H9 (cell line): ENCODE results near the gene RAB3A. TPM values are rescaled to one million over a fixed set of nuclear protein-coding genes. Genes with fewer than 3 reads are reported as not detected.

Experiments used
- DNase-seq: peaks from one replicate; pipeline ENCODE4 v3.0.0-alpha.2; 2017
- H2AFZ ChIP-seq: one replicate; pipeline ENCODE4 v1.6.1; 2013; ENCODE audit warnings: mild to moderate bottlenecking, low read length, control low read depth, moderate library complexity
- H2AK5ac ChIP-seq: 2 replicates; pipeline ENCODE4 v1.6.1; 2013; ENCODE audit warnings: low read length, control low read depth, mixed read lengths; ENCODE audit not compliant: insufficient read length
- H2BK120ac ChIP-seq: one replicate; pipeline ENCODE4 v1.6.1; 2013; ENCODE audit warnings: low read depth, mild to moderate bottlenecking, low read length, control low read depth, inconsistent platforms; ENCODE audit not compliant: poor library complexity, severe bottlenecking
- H2BK12ac ChIP-seq: 2 replicates; pipeline ENCODE4 v1.6.1; 2013; ENCODE audit warnings: low read length, control low read depth, mixed read lengths, low read depth; ENCODE audit not compliant: insufficient read length
- H2BK15ac ChIP-seq: 2 replicates; pipeline ENCODE4 v1.6.1; 2013; ENCODE audit warnings: low read depth, low read length, control low read depth
- H2BK20ac ChIP-seq: one replicate; pipeline ENCODE4 v1.6.1; 2013; ENCODE audit warnings: low read depth, mild to moderate bottlenecking, low read length, control low read depth, inconsistent platforms; ENCODE audit not compliant: poor library complexity, severe bottlenecking
- H2BK5ac ChIP-seq: 2 replicates; pipeline ENCODE4 v1.6.1; 2013; ENCODE audit warnings: low read length, control low read depth, mixed read lengths; ENCODE audit not compliant: insufficient read length
- H3K14ac ChIP-seq: 2 replicates; pipeline ENCODE4 v1.6.1; 2013; ENCODE audit warnings: low read length, control low read depth; ENCODE audit not compliant: insufficient read depth
- H3K18ac ChIP-seq: 2 replicates; pipeline ENCODE4 v1.6.1; 2013; ENCODE audit warnings: low read depth, mild to moderate bottlenecking, mixed read lengths, low read length, control low read depth; ENCODE audit not compliant: insufficient read length
- H3K23ac ChIP-seq: 2 replicates; pipeline ENCODE4 v1.6.1; 2013; ENCODE audit warnings: low read length, control low read depth, mixed read lengths, low read depth; ENCODE audit not compliant: insufficient read length
- H3K23me2 ChIP-seq: 2 replicates; pipeline ENCODE4 v1.6.1; 2013; ENCODE audit warnings: low read depth, mild to moderate bottlenecking, mixed read lengths, low read length, control low read depth; ENCODE audit not compliant: insufficient read length, poor library complexity, severe bottlenecking
- H3K27ac ChIP-seq: 2 replicates; pipeline ENCODE4 v1.5.1; 2013; ENCODE audit warnings: low read length, control low read depth, mixed read lengths, low read depth; ENCODE audit not compliant: insufficient read length
- H3K27me3 ChIP-seq: 2 replicates; pipeline ENCODE4 v1.6.1; 2013; ENCODE audit warnings: low read length, control low read depth, inconsistent platforms; ENCODE audit not compliant: insufficient read depth
- H3K4ac ChIP-seq: 2 replicates; pipeline ENCODE4 v1.6.1; 2013; ENCODE audit warnings: low read depth, mild to moderate bottlenecking, control low read depth, inconsistent platforms, low read length, moderate library complexity
- H3K4me1 ChIP-seq: 2 replicates; pipeline ENCODE4 v1.6.1; 2013; ENCODE audit warnings: low read length, control low read depth, inconsistent platforms; ENCODE audit not compliant: insufficient read depth
- H3K4me2 ChIP-seq: 2 replicates; pipeline ENCODE4 v1.6.1; 2013; ENCODE audit warnings: low read length, control low read depth, mixed read lengths; ENCODE audit not compliant: insufficient read length, insufficient read depth
- H3K56ac ChIP-seq: 2 replicates; pipeline ENCODE4 v1.6.1; 2013; ENCODE audit warnings: low read depth, mild to moderate bottlenecking, mixed read lengths, low read length, control low read depth; ENCODE audit not compliant: insufficient read length
- H3K79me1 ChIP-seq: 2 replicates; pipeline ENCODE4 v1.6.1; 2013; ENCODE audit warnings: low read depth, mild to moderate bottlenecking, moderate library complexity, low read length, control low read depth, inconsistent platforms; ENCODE audit not compliant: insufficient read depth, poor library complexity, severe bottlenecking
- H3K79me2 ChIP-seq: 2 replicates; pipeline ENCODE4 v1.6.1; 2013; ENCODE audit warnings: low read length, control low read depth, inconsistent platforms; ENCODE audit not compliant: insufficient read depth
- H3K9ac ChIP-seq: 2 replicates; pipeline ENCODE4 v1.6.1; 2013; ENCODE audit warnings: low read length, control low read depth, mixed read lengths; ENCODE audit not compliant: insufficient read length; ENCODE audit errors: extremely low read depth
- H3K9me3 ChIP-seq: one replicate; pipeline ENCODE4 v1.6.1; 2013; ENCODE audit warnings: low read depth, low read length, inconsistent platforms; ENCODE audit not compliant: control insufficient read depth
- H3T11ph ChIP-seq: one replicate; pipeline ENCODE4 v1.6.1; 2013; ENCODE audit warnings: mild to moderate bottlenecking, low read length, control low read depth, inconsistent platforms
- H4K20me1 ChIP-seq: one replicate; pipeline ENCODE4 v1.6.1; 2013; ENCODE audit not compliant: control insufficient read depth, insufficient read length, insufficient read depth
- H4K5ac ChIP-seq: 2 replicates; pipeline ENCODE4 v1.6.1; 2013; ENCODE audit warnings: low read depth, mild to moderate bottlenecking, mixed read lengths, low read length, control low read depth; ENCODE audit not compliant: insufficient read length
- H4K8ac ChIP-seq: replicated peaks from 2 replicates; pipeline ENCODE4 v1.6.1; 2013; ENCODE audit warnings: low read length, control low read depth, mixed read lengths, low read depth; ENCODE audit not compliant: insufficient read length
- H4K91ac ChIP-seq: 2 replicates; pipeline ENCODE4 v1.6.1; 2013; ENCODE audit warnings: low read depth, mild to moderate bottlenecking, moderate library complexity, mixed read lengths, low read length, control low read depth; ENCODE audit not compliant: insufficient read length
- H3K27ac Mint-ChIP-seq, 3 experiments: 2 replicates in 2 of 3; 3 replicates in 1 of 3; pipeline ENCODE4 v1.8.0; 2020 to 2021; ENCODE audit warnings: mixed read lengths in 3 of 3, mild to moderate bottlenecking in 1 of 3, moderate library complexity in 1 of 3
- H3K27me3 Mint-ChIP-seq: 2 replicates; pipeline ENCODE4 v1.8.0; 2021; ENCODE audit warnings: low read depth, mild to moderate bottlenecking, moderate library complexity, mixed read lengths
- H3K36me3 Mint-ChIP-seq, 3 experiments: 2 replicates in 2 of 3; 3 replicates in 1 of 3; pipeline ENCODE4 v1.8.0; 2020 to 2021; ENCODE audit warnings: low read depth in 3 of 3, mixed read lengths in 3 of 3; ENCODE audit not compliant: insufficient read depth in 1 of 3
- H3K4me1 Mint-ChIP-seq, 2 experiments: 2 replicates each; pipeline ENCODE4 v1.8.0; 2020; ENCODE audit warnings: mixed read lengths in 2 of 2
- H3K4me3 Mint-ChIP-seq, 2 experiments: 2 replicates in 1 of 2; 3 replicates in 1 of 2; pipeline ENCODE4 v1.8.0; 2020 to 2021; ENCODE audit warnings: mild to moderate bottlenecking in 2 of 2, mixed read lengths in 2 of 2, moderate library complexity in 1 of 2
- H3K9me3 Mint-ChIP-seq, 2 experiments: 2 replicates in 1 of 2; 3 replicates in 1 of 2; pipeline ENCODE4 v1.8.0; 2020; ENCODE audit warnings: mild to moderate bottlenecking in 2 of 2, mixed read lengths in 2 of 2, moderate library complexity in 1 of 2
- WGBS: extraction: QIAGEN DNeasy Blood & Tissue Kit; methylation state at CpG from one replicate; pipeline ENCODE4 v1.1.7; 2013; ENCODE audit warnings: missing lambda C conversion rate, low lambda C conversion rate, mixed read lengths; ENCODE audit not compliant: insufficient read length; ENCODE audit errors: extremely low coverage; 5-methylcytosine and 5-hydroxymethylcytosine counted together
- total RNA-seq: library from RNA; stranded (reverse); gene quantifications from 2 replicates; pipeline ENCODE4 v1.2.1, GENCODE V29; 2021
- TF ChIP-seq, protein P1 (sequence below): fragments of 200-600 bp; sonication (generic); conservative IDR thresholded peaks from 3 replicates; pipeline ENCODE4 v1.8.0; 2021; ENCODE audit warnings: antibody characterized with exemption, mild to moderate bottlenecking

Gene RAB3A
- total RNA-seq, 1 experiment from 2014 or later: 6.8 TPM

DNA sequence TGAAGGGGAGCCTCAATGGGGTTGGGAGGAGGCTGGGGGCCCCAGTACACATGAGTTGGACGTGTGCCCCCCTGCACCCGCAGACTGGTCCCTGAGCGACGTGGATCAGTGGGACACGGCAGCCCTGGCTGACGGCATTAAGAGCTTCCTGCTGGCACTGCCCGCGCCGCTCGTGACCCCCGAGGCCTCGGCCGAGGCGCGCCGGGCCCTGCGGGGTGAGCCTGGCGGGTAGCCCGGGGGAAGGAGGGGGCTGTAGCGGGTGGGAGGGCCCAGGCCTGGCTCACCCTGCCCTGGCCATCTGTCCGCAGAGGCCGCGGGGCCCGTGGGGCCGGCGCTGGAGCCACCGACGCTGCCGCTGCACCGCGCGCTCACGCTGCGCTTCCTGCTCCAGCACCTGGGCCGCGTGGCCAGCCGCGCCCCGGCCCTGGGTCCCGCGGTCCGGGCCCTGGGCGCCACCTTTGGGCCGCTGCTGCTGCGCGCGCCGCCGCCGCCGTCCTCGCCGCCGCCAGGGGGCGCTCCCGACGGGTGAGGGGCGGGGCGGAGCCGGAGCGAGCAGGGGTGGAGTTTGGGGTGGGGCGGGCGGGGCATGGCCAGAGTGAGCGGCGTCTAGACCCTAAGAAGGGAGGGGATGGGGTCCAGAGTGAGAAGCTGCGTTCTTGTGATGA, 42.7 kb downstream of the RAB3A start:
- H3K4me3 Mint-ChIP-seq: peak overlapping the region in 1 of 2 experiments; percentile 9; a peak in 1 of 5 replicates
- H3K27ac Mint-ChIP-seq: peak overlapping the region in 1 of 3 experiments; percentile 64; a peak in 1 of 7 replicates
- H3K4me1 Mint-ChIP-seq: peaks cover 4 to 21% of the 10 kb centered on the region in 2 experiments; a peak in 2 of 4 replicates
- Histone ChIP-seq H3K23me2 (peaks cover 3% of the 10 kb centered on the region), H2BK5ac (no peak overlapping the region), H2BK20ac (no peak overlapping the region), H3K4me2 (peak overlapping the region; percentile 45), H3K4me1 (0 out of 2 replicates have a peak, but pooled peaks cover 2% of the 10 kb centered on the region), H3K27ac (no peak overlapping the region), H3K56ac (no peak overlapping the region), H3K14ac (peak overlapping the region; percentile 38), H2AFZ (no peak overlapping the region), H2BK12ac (no peak overlapping the region), H3K18ac (no peak overlapping the region), H3K9me3 (no peaks in the 10 kb centered on the region), H3K9ac (no peak overlapping the region), H2BK120ac (no peak overlapping the region), H3T11ph (no peak overlapping the region), H2BK15ac (no peak overlapping the region), H3K79me1 (no peaks in the 10 kb centered on the region), H4K91ac (no peak overlapping the region), H3K23ac (no peak overlapping the region), H4K5ac (no peak overlapping the region), H3K27me3 (no peaks in the 10 kb centered on the region), H2AK5ac (no peak overlapping the region), H3K4ac (no peak overlapping the region), H4K20me1 (no peaks in the 10 kb centered on the region), H3K79me2 (no peaks in the 10 kb centered on the region), H4K8ac (peak overlapping the region; percentile 19)
- no peaks in the 10 kb centered on the region for H3K27me3 Mint-ChIP-seq
- TF ChIP-seq, protein P1, sequence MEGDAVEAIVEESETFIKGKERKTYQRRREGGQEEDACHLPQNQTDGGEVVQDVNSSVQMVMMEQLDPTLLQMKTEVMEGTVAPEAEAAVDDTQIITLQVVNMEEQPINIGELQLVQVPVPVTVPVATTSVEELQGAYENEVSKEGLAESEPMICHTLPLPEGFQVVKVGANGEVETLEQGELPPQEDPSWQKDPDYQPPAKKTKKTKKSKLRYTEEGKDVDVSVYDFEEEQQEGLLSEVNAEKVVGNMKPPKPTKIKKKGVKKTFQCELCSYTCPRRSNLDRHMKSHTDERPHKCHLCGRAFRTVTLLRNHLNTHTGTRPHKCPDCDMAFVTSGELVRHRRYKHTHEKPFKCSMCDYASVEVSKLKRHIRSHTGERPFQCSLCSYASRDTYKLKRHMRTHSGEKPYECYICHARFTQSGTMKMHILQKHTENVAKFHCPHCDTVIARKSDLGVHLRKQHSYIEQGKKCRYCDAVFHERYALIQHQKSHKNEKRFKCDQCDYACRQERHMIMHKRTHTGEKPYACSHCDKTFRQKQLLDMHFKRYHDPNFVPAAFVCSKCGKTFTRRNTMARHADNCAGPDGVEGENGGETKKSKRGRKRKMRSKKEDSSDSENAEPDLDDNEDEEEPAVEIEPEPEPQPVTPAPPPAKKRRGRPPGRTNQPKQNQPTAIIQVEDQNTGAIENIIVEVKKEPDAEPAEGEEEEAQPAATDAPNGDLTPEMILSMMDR: peak; percentile 68
- H3K9me3 Mint-ChIP-seq: no peaks in the 10 kb centered on the region
- peaks cover 24 to 40% (median 37%) of the 10 kb centered on the region in 3 experiments; a peak in 6 of 7 replicates for H3K36me3 Mint-ChIP-seq
- WGBS: no CpG with 5 or more reads among the region's 66 CpGs
- peak; percentile 76 for DNase-seq
